Esophagus muscularis mucosa (tissue), 4 donors: ENCODE results near the gene PDRG1.

Experiments used
- EP300 ChIP-seq: sonication (generic); formaldehyde crosslinking; IDR thresholded peaks from one replicate; pipeline ENCODE4 v1.6.1; 2017; ENCODE audit warnings: antibody characterized with exemption
- POLR2A ChIP-seq: fragments of 450-650 bp; IDR thresholded peaks from one replicate; pipeline ENCODE4 v1.6.1; 2017; ENCODE audit warnings: antibody characterized with exemption, moderate library complexity, mild to moderate bottlenecking, low read depth
- TF ChIP-seq, protein P1 (sequence below), 3 experiments: fragments of 200-600 bp in 2 of 3; fragments of 450-650 bp in 1 of 3; sonication (generic) in 2 of 3; IDR thresholded peaks; one replicate each; pipeline ENCODE4 v1.5.1; 2017 to 2019; ENCODE audit warnings: antibody characterized with exemption in 3 of 3, mild to moderate bottlenecking in 2 of 3, moderate library complexity in 1 of 3

DNA sequence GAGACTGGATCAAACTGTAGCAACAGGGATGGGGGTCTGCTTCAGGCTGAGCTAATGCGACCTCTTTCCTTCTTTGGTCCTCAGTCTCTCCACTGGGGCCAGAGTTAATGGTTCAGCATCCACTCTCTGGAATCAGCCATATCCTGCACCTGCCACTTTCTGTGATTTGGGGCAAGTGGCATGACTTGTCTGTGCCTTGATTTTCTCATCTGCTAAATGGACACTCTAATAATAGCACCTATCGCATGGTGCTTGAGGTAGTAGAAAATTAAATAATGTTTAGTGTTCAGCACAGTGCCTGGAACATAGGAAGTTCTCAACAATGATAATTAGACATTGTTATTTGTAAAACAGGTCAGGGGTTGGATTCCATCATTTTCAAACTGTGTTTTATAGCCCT is 22.4 kb upstream of the PDRG1 start:
- TF ChIP-seq, protein P1, sequence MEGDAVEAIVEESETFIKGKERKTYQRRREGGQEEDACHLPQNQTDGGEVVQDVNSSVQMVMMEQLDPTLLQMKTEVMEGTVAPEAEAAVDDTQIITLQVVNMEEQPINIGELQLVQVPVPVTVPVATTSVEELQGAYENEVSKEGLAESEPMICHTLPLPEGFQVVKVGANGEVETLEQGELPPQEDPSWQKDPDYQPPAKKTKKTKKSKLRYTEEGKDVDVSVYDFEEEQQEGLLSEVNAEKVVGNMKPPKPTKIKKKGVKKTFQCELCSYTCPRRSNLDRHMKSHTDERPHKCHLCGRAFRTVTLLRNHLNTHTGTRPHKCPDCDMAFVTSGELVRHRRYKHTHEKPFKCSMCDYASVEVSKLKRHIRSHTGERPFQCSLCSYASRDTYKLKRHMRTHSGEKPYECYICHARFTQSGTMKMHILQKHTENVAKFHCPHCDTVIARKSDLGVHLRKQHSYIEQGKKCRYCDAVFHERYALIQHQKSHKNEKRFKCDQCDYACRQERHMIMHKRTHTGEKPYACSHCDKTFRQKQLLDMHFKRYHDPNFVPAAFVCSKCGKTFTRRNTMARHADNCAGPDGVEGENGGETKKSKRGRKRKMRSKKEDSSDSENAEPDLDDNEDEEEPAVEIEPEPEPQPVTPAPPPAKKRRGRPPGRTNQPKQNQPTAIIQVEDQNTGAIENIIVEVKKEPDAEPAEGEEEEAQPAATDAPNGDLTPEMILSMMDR (IDR thresholded peaks at IDR 0.05) = no peak
- TF ChIP-seq POLR2A (no peak), EP300 (no peak)
